ENCODE measurements around the gene SYPL1. TPM values are rescaled to one million over a fixed set of nuclear protein-coding genes. Genes with fewer than 3 reads are reported as not detected.

The SYPL1 gene
- total and polyA plus RNA-seq, 2 experiments from 2014 or later: 94.2 to 110 TPM

- H3K9me2 ChIP-seq (replicated peaks; ENCODE audit: insufficient read depth): no peaks in the 10 kb centered on the region
- no peaks in the 10 kb centered on the region for H3K79me2 ChIP-seq
- peaks cover 5% of the 10 kb centered on the region for H3K4me1 ChIP-seq (ENCODE audit: insufficient read depth)
- no peak overlapping the region for H3K4me3 ChIP-seq
- 78% methylated on average over 5 of the region's 5 CpGs for WGBS (ENCODE audit: low lambda C conversion rate, missing lambda C conversion rate)
- H3K27ac ChIP-seq: no peak overlapping the region
- H3K36me3 ChIP-seq (replicated peaks; ENCODE audit: insufficient read depth, low read depth): no peaks in the 10 kb centered on the region
- no peaks in the 10 kb centered on the region for H4K20me1 ChIP-seq (ENCODE audit: insufficient read depth, poor library complexity, severe bottlenecking)
- no peak for TF ChIP-seq EZH2 (IDR thresholded peaks at IDR 0.05; ENCODE audit: borderline replicate concordance)
- no peak for TF ChIP-seq EZH2phosphoT487 (IDR thresholded peaks at IDR 0.05; ENCODE audit: low read depth, severe bottlenecking, unreplicated experiment)
- TF ChIP-seq CTCF (IDR thresholded peaks at IDR 0.05; ENCODE audit: poor library complexity): no peak
- H3K27me3 ChIP-seq: no peaks in the 10 kb centered on the region
- H2AFZ ChIP-seq: no peak overlapping the region
- DNase-seq (ENCODE audit: low spot score): no peak
- no peak overlapping the region for H3K4me2 ChIP-seq
- H3K9me3 ChIP-seq (ENCODE audit: low read depth): no peaks in the 10 kb centered on the region
These were observed 64.9 kb downstream of the SYPL1 start for GRCh38 chr7:106047184-106047583.

- Histone ChIP-seq H3K36me3 (replicated peaks; ENCODE audit: insufficient read depth, low read depth) (no peaks in the 10 kb centered on the region), H3K9me2 (replicated peaks; ENCODE audit: insufficient read depth) (no peaks in the 10 kb centered on the region), H3K4me3 (no peak overlapping the region), H4K20me1 (ENCODE audit: insufficient read depth, poor library complexity, severe bottlenecking) (no peaks in the 10 kb centered on the region), H3K4me1 (ENCODE audit: insufficient read depth) (peaks cover 5% of the 10 kb centered on the region), H3K4me2 (no peak overlapping the region), H3K79me2 (no peaks in the 10 kb centered on the region), H2AFZ (no peak overlapping the region), H3K9me3 (ENCODE audit: low read depth) (no peaks in the 10 kb centered on the region), H3K27ac (no peak overlapping the region), H3K27me3 (no peaks in the 10 kb centered on the region)
- WGBS (ENCODE audit: low lambda C conversion rate, missing lambda C conversion rate): 94% methylated on average over 1 of the region's 1 CpG
- no peak for DNase-seq (ENCODE audit: low spot score)
- TF ChIP-seq CTCF (IDR thresholded peaks at IDR 0.05; ENCODE audit: poor library complexity) (no peak), EZH2phosphoT487 (IDR thresholded peaks at IDR 0.05; ENCODE audit: low read depth, severe bottlenecking, unreplicated experiment) (no peak), EZH2 (IDR thresholded peaks at IDR 0.05; ENCODE audit: borderline replicate concordance) (no peak)
These were observed 66.5 kb downstream of the SYPL1 start for GRCh38 chr7:106045586-106045985.

GRCh38 chr7:106045139-106045538, 67.0 kb downstream of the SYPL1 start:
- WGBS (ENCODE audit: low lambda C conversion rate, missing lambda C conversion rate): 77% methylated on average over 2 of the region's 2 CpGs

More at GRCh38 chr7:106045139-106045538, 67.0 kb downstream of the SYPL1 start:
- Histone ChIP-seq H2AFZ (no peak overlapping the region), H3K36me3 (replicated peaks; ENCODE audit: insufficient read depth, low read depth) (no peaks in the 10 kb centered on the region), H3K27ac (no peak overlapping the region), H4K20me1 (ENCODE audit: insufficient read depth, poor library complexity, severe bottlenecking) (no peaks in the 10 kb centered on the region), H3K9me2 (replicated peaks; ENCODE audit: insufficient read depth) (no peaks in the 10 kb centered on the region), H3K4me1 (ENCODE audit: insufficient read depth) (peaks cover 5% of the 10 kb centered on the region), H3K9me3 (ENCODE audit: low read depth) (no peaks in the 10 kb centered on the region), H3K79me2 (no peaks in the 10 kb centered on the region), H3K4me2 (no peak overlapping the region), H3K4me3 (no peak overlapping the region), H3K27me3 (no peaks in the 10 kb centered on the region)
- TF ChIP-seq EZH2 (IDR thresholded peaks at IDR 0.05; ENCODE audit: borderline replicate concordance) (no peak), EZH2phosphoT487 (IDR thresholded peaks at IDR 0.05; ENCODE audit: low read depth, severe bottlenecking, unreplicated experiment) (no peak), CTCF (IDR thresholded peaks at IDR 0.05; ENCODE audit: poor library complexity) (no peak)
- DNase-seq (ENCODE audit: low spot score): no peak

Data from hepatocyte (in vitro differentiated cells).